AG09319 (cell line): Measurements from ENCODE around the gene TNK2.

Source experiments
- DNase-seq: peaks from one replicate; pipeline ENCODE4 v3.0.0-alpha.2; 2010; ENCODE audit warnings: low read depth; ENCODE audit errors: extremely low read depth
- TF ChIP-seq, protein P1 (sequence below): IDR thresholded peaks from 2 replicates; pipeline ENCODE4 v1.5.1; 2011; ENCODE audit warnings: low read depth, mild to moderate bottlenecking, inconsistent platforms, low read length, moderate library complexity

Gene TNK2

DNA sequence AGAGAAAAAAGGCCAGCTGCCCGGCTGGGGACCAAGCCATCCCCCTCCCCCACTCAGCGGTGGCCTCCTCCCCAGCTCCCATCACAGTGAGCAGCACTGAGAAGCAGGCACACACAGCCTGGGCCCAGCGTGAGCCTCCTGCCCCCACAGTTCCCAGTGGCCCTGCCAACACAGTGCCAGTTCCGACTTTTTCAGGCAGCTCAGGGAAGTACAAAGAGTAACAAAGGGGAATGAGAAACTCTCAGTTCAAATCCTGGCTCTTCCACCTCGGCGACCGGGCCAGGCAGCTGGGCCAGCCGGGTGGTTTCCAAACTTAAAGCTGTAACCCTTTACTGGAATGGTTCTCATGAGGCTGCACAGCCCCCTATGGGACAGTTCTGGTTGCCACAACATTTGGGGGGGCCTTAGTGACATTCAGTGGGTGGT, 18.5 kb downstream of the TNK2 start:
- no peak for DNase-seq

DNA sequence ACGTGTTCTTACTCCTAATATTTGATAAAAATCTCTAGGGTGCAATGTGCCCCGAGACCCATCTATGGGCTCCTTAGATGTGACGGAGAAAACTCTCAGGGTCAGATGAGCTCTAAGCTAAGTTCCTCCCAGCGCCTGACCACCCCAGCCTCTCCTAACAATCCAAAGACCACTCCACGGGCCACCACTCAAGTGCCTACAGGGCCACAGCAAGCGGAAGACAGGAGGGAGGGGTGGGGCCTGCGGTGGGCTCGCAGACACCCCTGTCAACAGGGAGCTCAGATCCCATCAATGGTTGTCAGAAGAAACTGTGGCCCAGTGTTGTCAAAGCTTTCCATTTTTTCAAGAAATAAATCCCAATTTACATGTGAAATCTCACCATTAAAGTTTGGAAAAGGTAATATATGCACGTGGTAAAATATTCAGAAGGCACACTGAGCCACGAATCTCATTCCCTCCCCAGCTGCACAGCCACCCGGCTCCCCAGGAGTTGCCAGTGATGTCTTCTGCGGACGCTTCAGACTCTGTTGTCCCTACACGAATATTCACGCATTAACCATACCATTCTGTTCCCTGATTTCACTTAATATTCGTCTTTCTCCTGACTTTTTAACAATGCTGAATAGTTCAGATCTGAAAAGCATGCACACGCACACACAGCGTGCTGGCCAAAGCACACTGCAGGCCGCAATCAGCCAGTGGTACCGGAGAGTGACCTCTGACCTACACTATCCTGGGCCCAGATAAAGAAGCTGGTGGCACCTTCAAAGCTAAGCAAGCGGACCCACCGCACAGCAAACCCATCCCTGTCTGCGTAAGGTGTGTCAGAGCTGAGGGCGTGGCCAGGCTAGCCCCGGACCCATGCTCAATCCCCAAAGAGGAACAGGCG, 19.1 kb downstream of the TNK2 start:
- DNase-seq, result no peak
- TF ChIP-seq, protein P1, sequence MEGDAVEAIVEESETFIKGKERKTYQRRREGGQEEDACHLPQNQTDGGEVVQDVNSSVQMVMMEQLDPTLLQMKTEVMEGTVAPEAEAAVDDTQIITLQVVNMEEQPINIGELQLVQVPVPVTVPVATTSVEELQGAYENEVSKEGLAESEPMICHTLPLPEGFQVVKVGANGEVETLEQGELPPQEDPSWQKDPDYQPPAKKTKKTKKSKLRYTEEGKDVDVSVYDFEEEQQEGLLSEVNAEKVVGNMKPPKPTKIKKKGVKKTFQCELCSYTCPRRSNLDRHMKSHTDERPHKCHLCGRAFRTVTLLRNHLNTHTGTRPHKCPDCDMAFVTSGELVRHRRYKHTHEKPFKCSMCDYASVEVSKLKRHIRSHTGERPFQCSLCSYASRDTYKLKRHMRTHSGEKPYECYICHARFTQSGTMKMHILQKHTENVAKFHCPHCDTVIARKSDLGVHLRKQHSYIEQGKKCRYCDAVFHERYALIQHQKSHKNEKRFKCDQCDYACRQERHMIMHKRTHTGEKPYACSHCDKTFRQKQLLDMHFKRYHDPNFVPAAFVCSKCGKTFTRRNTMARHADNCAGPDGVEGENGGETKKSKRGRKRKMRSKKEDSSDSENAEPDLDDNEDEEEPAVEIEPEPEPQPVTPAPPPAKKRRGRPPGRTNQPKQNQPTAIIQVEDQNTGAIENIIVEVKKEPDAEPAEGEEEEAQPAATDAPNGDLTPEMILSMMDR, result no peak

More for the DNA sequence above, 18.5 kb downstream of the TNK2 start:
- TF ChIP-seq, protein P1, result no peak; the same call in 1 of the 2 replicates

DNA sequence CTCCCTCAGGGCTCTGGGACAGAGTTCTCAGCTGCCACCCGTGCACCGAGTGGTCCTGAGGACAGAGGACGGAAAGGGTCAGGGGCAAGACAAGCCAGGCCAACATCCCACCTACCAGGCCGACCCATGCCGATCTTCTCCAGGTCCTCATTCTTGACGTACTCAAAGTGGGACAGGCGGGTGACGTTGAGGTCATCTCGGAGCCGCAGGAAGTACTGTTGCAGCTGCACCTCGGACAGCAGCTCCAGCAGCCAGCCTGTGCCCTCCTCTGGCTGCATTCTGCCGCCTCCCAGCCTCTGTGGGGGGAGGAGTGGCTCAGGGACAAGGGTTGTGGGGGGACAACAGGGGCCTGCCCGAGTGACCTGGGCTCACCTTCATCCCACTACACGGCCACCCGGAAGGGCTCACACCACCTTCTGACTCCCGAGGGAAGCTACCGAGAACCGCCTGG, 20.0 kb downstream of the TNK2 start:
- DNase-seq, result no peak
- TF ChIP-seq, protein P1, result no peak

DNA sequence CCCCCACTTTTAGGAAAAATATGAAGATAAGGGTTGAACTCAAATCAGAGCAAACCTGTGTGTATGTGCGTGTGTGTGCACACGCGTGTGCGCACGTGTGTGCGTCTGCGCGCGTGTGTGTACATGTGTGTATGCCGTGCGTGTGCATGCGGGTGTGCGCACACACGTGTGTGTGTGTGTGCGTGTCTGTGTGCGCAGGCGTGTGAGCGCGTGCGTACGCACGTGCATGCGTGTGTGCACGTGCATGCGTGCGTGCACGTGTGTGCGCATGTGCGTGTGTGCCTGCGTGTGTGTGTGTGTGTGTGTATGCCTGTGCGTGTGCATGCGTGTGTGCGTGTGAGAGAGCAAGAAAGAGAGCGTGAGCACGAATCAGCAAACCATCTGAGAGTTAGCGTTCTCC, 20.7 kb downstream of the TNK2 start:
- no peak for DNase-seq
- TF ChIP-seq, protein P1, result no peak

DNA sequence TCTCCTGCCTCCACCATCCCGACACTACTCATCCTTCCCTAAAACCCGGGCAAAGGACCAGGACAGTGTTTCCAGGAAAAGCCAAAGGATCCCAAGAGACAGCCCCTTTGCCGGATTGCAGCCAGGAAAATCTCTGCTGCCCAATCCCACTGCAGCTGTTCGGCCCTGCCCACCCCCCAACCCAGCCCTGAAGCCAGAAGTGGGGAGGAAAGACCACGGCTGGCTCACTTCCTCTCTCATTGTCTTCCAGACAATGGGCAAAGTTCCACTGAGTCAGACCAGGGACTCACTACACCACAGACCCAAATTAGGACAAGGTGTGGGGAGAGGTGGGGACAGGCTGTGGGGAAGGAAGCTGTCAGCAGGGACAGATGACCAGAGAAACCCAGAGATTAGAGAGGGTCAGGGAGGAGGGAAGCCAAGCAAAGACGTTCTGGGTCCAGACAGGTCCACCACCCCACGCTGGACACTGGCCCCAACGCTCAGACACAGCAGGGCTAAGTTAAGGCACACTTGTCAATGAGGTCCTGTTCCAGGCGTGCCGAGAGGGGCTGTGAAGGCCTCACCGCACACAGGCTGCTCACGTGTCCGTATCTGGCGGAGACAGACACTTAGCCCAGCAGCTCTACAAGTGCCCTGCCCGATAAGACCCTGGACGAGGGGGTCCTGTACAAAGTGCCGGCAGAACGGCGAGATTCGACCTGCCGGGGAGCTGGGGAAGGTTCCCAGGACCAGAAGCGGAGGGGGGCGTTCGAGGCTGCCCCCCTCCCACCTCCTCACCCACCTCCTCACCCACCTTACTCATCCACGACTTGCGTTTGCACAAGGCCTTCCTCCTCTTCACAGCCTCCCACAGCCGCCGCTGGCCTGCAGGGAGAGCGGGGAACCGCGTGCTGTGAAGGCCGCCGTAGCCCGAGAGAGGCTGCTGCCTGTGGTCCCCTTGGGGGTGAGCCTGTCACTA, 21.9 kb downstream of the TNK2 start:
- DNase-seq, result no peak

DNA sequence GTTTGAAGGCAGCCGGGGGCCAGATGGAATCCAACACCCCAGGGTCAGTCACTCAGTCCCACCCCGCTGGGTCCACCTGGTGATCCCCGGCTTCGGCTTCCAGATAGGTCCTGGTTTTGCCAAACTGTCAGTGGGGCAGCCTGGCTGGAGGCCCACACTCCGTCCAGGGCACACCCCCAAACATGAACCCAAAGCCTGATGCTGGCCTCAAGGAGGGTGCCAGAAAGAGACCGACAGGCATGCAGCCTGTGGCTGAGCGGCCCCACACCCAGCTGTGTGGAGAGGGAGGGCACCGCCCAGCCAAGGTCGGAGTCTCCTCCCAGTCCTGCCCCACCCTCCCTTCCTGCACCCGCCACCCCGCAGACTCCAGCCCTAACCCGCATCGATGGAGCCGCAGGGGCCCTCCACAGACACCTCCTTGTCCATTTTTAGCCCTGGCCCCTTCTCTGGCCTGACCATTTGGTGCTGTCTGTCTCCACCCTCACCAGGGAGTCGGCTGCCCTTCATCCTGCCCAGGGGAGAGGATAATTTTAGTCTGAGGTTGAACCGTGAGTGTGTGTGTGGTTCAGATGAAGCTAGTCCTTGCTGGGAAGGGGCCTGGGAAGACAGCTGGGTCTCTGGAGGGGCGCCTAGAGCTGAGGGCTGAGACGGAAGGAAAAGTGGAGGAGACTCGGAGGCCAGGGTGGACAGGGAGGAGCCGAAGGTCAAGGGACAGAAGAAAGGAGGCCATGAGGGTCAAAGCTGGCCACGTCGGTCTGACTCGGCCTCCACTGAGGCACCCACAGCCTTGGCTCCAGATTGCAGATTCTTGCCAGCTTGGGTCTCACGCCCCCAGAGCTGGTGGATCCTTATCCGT, 23.1 kb downstream of the TNK2 start:
- TF ChIP-seq, protein P1, result no peak
- no peak for DNase-seq

More for the DNA sequence above, 21.9 kb downstream of the TNK2 start:
- TF ChIP-seq, protein P1, result no peak
